Gastroesophageal sphincter (tissue), 4 donors: ENCODE data around the gene GOT1. TPM values are rescaled to one million over a fixed set of nuclear protein-coding genes. Genes with fewer than 3 reads are reported as not detected.

Experiments
- ATAC-seq: fragments of 150-250 bp; one replicate; pipeline ENCODE4 v1.9.1; 2016; ENCODE audit warnings: mild to moderate bottlenecking, moderate library complexity
- H3K27ac ChIP-seq, 4 donors: fragments of 200-600 bp; sonication (generic) in 3 of 4; 1 replicate in 3 of 4; 2 replicates in 1 of 4; pipeline ENCODE4 v1.5.1; 2016 to 2019
- H3K27me3 ChIP-seq: fragments of 200-600 bp; sonication (generic); one replicate; pipeline ENCODE4 v1.5.1; 2019
- H3K36me3 ChIP-seq, 2 donors: fragments of 200-600 bp; sonication (generic); one replicate each; pipeline ENCODE4 v1.5.1; 2019; ENCODE audit warnings: control low read depth in 1 of 2
- H3K4me1 ChIP-seq, 3 donors: fragments of 200-600 bp; sonication (generic); 1 replicate in 2 of 3; 2 replicates in 1 of 3; pipeline ENCODE4 v1.5.1; 2016 to 2019; ENCODE audit warnings: control low read depth in 2 of 3
- H3K4me3 ChIP-seq, 2 donors: fragments of 200-600 bp; sonication (generic); one replicate each; pipeline ENCODE4 v1.5.1; 2019; ENCODE audit warnings: mild to moderate bottlenecking in 1 of 2, moderate library complexity in 1 of 2
- H3K9me3 ChIP-seq, 3 donors: fragments of 200-600 bp; sonication (generic); one replicate each; pipeline ENCODE4 v1.5.1; 2017 to 2019; ENCODE audit warnings: control low read depth in 2 of 3
- EP300 ChIP-seq: sonication (generic); formaldehyde crosslinking; IDR thresholded peaks from one replicate; pipeline ENCODE4 v1.6.1; 2017; ENCODE audit warnings: antibody characterized with exemption, mild to moderate bottlenecking
- POLR2A ChIP-seq, 2 donors: fragments of 450-650 bp; IDR thresholded peaks; one replicate each; pipeline ENCODE4 v1.6.1; 2017; ENCODE audit warnings: antibody characterized with exemption in 2 of 2, mild to moderate bottlenecking in 2 of 2, moderate library complexity in 1 of 2
- POLR2AphosphoS5 ChIP-seq: sonication (generic); formaldehyde crosslinking; IDR thresholded peaks from one replicate; pipeline ENCODE4 v1.6.1; 2017; ENCODE audit warnings: antibody characterized with exemption
- WGBS, 2 donors: methylation state at CpG; one replicate each; pipeline ENCODE4 v1.1.5; 2018; ENCODE audit warnings: low coverage in 1 of 2; 5-methylcytosine and 5-hydroxymethylcytosine counted together
- total RNA-seq, 4 donors: library from RNA; depleted of rRNA; stranded (reverse); fragments of >200 nt; gene quantifications; one replicate each; pipeline ENCODE4 v1.1.0, GENCODE V29; 2016
- TF ChIP-seq, protein P1 (sequence below), 4 experiments: fragments of 200-600 bp in 2 of 4; fragments of 450-650 bp in 2 of 4; sonication (generic) in 1 of 4; IDR thresholded peaks; one replicate each; pipeline ENCODE4 v1.5.1; 2017 to 2019; ENCODE audit warnings: antibody characterized with exemption in 4 of 4, mild to moderate bottlenecking in 2 of 4, moderate library complexity in 2 of 4

GOT1 gene
- total RNA-seq, 4 donors from 2014 or later, result 15.8 to 32.2 (median 23.2) TPM

DNA sequence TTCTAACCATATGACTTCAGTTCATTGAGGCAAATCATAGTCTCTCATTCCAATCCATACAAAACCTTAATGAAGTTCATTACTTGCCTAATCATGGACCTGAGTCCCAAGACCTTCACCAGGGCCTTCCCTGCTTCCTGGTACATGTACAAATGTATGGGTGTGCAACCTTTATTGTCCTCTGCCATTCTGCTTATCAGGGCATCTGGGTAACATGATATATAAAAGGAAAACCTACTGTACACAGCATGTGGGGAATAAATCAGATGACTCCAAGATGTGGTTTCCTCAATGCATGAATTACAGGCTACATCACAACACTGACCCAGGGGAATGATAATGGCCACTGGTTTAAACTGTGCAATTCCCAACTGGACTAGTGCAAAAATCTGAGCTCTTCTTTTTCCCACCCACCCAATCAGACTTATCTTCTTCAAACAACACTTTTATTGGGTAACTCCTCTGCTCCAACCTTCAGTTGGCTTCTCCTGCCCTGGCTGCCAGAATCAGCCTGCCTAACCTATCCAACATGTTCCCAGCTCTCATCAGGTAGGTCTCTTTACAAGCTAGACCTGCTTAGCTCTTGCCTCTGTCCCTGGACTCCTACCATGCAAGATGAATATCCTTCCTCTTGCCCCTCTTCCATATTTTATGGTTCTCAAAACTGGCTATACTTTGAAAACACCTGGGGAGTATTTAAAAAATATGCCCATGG, 11.4 kb downstream of the GOT1 start:
- ATAC-seq, result no peak
- H3K9me3 ChIP-seq, result no peaks in the 10 kb centered on the region
- TF ChIP-seq, protein P1, sequence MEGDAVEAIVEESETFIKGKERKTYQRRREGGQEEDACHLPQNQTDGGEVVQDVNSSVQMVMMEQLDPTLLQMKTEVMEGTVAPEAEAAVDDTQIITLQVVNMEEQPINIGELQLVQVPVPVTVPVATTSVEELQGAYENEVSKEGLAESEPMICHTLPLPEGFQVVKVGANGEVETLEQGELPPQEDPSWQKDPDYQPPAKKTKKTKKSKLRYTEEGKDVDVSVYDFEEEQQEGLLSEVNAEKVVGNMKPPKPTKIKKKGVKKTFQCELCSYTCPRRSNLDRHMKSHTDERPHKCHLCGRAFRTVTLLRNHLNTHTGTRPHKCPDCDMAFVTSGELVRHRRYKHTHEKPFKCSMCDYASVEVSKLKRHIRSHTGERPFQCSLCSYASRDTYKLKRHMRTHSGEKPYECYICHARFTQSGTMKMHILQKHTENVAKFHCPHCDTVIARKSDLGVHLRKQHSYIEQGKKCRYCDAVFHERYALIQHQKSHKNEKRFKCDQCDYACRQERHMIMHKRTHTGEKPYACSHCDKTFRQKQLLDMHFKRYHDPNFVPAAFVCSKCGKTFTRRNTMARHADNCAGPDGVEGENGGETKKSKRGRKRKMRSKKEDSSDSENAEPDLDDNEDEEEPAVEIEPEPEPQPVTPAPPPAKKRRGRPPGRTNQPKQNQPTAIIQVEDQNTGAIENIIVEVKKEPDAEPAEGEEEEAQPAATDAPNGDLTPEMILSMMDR (IDR thresholded peaks at IDR 0.05), result no peak
- TF ChIP-seq EP300 (no peak), POLR2AphosphoS5 (no peak), POLR2A (IDR thresholded peaks at IDR 0.05) (no peak)
- no peaks in the 10 kb centered on the region for H3K4me1 ChIP-seq
- H3K27ac ChIP-seq, result no peak overlapping the region
- H3K4me3 ChIP-seq, result no peak overlapping the region
- H3K36me3 ChIP-seq, result peaks cover 0 to 35% of the 10 kb centered on the region in 2 donors
- no peaks in the 10 kb centered on the region for H3K27me3 ChIP-seq

DNA sequence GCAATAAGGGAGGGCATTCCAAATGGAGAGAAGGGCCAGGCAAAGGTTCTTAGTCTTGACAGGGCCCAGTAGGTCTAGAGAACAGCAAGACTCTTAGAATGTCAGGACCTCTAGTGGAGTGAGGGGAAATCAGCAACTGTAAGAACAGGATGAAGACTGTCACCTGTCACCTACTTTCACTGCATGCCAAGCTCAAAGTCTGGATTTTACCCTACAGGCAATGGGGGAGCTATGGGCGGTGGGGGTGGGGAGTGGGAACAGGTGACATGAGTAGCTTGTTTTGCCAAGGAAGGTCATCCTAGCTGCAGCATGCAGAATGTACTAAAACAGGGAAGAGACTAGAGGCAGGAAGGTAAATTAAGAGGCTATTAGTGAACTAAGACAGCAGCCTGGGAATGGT, 18.3 kb downstream of the GOT1 start:
- H3K27ac ChIP-seq, result no peak overlapping the region
- 92% methylated on average over 1 of the region's 1 CpG; no CpG with 5 or more reads in 1 of the 2 donors for WGBS, 2 donors
- peaks cover 0 to 18% of the 10 kb centered on the region in 2 donors for H3K36me3 ChIP-seq
- ATAC-seq, result no peak
- no peaks in the 10 kb centered on the region for H3K27me3 ChIP-seq
- H3K9me3 ChIP-seq, result no peaks in the 10 kb centered on the region
- TF ChIP-seq POLR2AphosphoS5 (no peak), POLR2A (IDR thresholded peaks at IDR 0.05) (no peak), EP300 (no peak)
- TF ChIP-seq, protein P1 (IDR thresholded peaks at IDR 0.05), result no peak
- H3K4me1 ChIP-seq, result peaks cover 0 to 18% (median 0%) of the 10 kb centered on the region in 3 donors
- no peak overlapping the region for H3K4me3 ChIP-seq

DNA sequence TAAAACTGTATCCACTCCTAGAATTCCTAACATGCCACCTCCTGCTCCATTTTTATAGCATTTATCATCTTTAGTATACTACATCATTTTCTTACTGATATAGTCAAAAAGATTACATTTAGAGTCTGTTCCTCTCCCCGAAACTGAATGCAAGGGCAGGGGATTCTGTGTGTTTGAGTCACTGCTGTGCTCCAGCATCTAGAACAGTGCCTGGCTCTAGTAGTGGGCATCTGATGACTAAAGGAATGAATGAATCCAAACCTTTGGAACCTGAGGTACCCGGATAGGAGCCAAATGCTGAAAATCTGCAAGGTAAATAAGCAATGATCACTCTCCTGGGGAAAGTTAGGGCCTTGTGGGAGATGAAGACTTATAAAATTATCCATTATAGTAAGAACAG, 18.9 kb downstream of the GOT1 start:
- H3K36me3 ChIP-seq, result peaks cover 0 to 23% of the 10 kb centered on the region in 2 donors
- no peak overlapping the region for H3K27ac ChIP-seq
- peaks cover 0 to 18% (median 0%) of the 10 kb centered on the region in 3 donors for H3K4me1 ChIP-seq
- no peaks in the 10 kb centered on the region for H3K9me3 ChIP-seq
- ATAC-seq, result no peak
- no peaks in the 10 kb centered on the region for H3K27me3 ChIP-seq
- H3K4me3 ChIP-seq, result no peak overlapping the region
- 76 to 87% methylated on average over 2 of the region's 2 CpGs for WGBS, 2 donors
- TF ChIP-seq POLR2A (IDR thresholded peaks at IDR 0.05) (no peak), EP300 (no peak), POLR2AphosphoS5 (no peak)
- TF ChIP-seq, protein P1 (IDR thresholded peaks at IDR 0.05), result no peak

DNA sequence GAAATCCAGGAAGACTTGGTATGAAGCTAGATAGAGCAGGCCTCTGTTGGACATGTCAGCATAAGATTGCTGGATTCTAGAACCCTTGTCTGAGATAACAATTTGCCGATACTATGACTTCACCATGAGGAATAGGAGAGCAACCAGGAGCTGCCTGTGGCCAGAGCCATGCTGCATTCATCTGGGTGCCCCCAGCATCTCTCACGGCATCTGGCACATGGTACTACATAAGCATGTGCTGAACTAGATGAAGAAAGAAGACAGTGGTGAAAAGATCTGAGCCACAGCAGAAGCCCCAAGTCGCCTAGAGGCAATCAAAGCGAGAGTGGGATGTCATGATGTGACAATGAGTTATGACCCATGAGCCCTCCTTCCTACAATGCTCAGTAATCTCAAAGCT, 19.5 kb downstream of the GOT1 start:
- TF ChIP-seq POLR2A (IDR thresholded peaks at IDR 0.05), result no peak
- TF ChIP-seq EP300, result no peak
- TF ChIP-seq, protein P1 (IDR thresholded peaks at IDR 0.05), result no peak
- no peak for TF ChIP-seq POLR2AphosphoS5
- Histone ChIP-seq H3K27me3 (no peaks in the 10 kb centered on the region), H3K36me3 (peaks cover 3 to 30% of the 10 kb centered on the region in 2 donors), H3K4me1 (peaks cover 0 to 18% (median 0%) of the 10 kb centered on the region in 3 donors), H3K27ac (no peak overlapping the region), H3K9me3 (no peaks in the 10 kb centered on the region), H3K4me3 (no peak overlapping the region)
- WGBS, 2 donors, result 86 to 100% methylated on average over 1 to 4 of the region's 4 CpGs
- no peak for ATAC-seq

DNA sequence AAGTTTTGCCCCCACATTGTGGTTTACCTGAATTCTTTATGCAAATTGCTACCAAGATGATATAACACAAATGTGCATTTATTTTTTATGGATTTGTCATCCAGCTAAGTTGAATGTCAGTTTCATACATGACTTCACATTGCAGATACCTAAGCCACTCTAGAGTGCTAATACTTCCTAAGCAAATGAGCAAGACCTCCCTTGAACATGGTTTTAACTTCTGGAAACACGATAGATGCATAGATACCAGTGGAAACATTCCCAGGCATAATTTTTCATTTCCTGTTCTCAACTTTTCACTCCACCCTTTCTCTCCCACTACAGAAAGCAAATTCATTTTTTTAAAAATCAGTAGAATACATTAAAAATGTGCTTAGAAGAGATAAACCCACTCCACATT, 20.3 kb downstream of the GOT1 start:
- no peak for ATAC-seq
- 36% methylated on average over 1 of the region's 1 CpG; no CpG with 5 or more reads in 1 of the 2 donors for WGBS, 2 donors
- no peak overlapping the region for H3K27ac ChIP-seq
- H3K4me1 ChIP-seq, result peaks cover 0 to 18% (median 0%) of the 10 kb centered on the region in 3 donors
- H3K4me3 ChIP-seq, result no peak overlapping the region
- peaks cover 6 to 37% of the 10 kb centered on the region in 2 donors for H3K36me3 ChIP-seq
- no peak for TF ChIP-seq POLR2AphosphoS5
- TF ChIP-seq, protein P1 (IDR thresholded peaks at IDR 0.05), result no peak
- H3K27me3 ChIP-seq, result no peaks in the 10 kb centered on the region
- no peaks in the 10 kb centered on the region for H3K9me3 ChIP-seq
